Spleen (tissue), 11 donors: ENCODE data around the gene PTPRG. TPM values are rescaled to one million over a fixed set of nuclear protein-coding genes. Genes with fewer than 3 reads are reported as not detected.

ENCODE experiments used
- DNase-seq: peaks from one replicate; pipeline ENCODE4 v3.0.0-alpha.2; 2020
- H3K27ac ChIP-seq, 8 donors: fragments of 200-600 bp; sonication (generic) in 7 of 8; 1 replicate in 4 of 8; 2 replicates in 4 of 8; pipeline versions ENCODE4 v1.5.0 to v1.8.0; 2016 to 2021; ENCODE audit warnings: inconsistent platforms in 4 of 8, mild to moderate bottlenecking in 4 of 8, moderate library complexity in 1 of 8
- H3K27me3 ChIP-seq, 7 donors: fragments of 200-600 bp; sonication (generic) in 6 of 7; replicated peaks in 1 of 7; 1 replicate in 4 of 7; 2 replicates in 3 of 7; pipeline versions ENCODE4 v1.5.0 to v1.8.0; 2016 to 2021; ENCODE audit warnings: inconsistent platforms in 3 of 7, mild to moderate bottlenecking in 1 of 7
- H3K36me3 ChIP-seq, 6 donors: fragments of 200-600 bp; sonication (generic) in 5 of 6; 1 replicate in 4 of 6; 2 replicates in 2 of 6; pipeline versions ENCODE4 v1.5.0 to v1.8.0; 2016 to 2021; ENCODE audit warnings: inconsistent platforms in 2 of 6
- H3K4me1 ChIP-seq, 6 donors: fragments of 200-600 bp; sonication (generic) in 5 of 6; 1 replicate in 3 of 6; 2 replicates in 3 of 6; pipeline versions ENCODE4 v1.5.0 to v1.8.0; 2016 to 2021; ENCODE audit warnings: inconsistent platforms in 3 of 6
- H3K4me3 ChIP-seq, 8 donors: fragments of 200-600 bp; sonication (generic) in 7 of 8; 1 replicate in 4 of 8; 2 replicates in 4 of 8; pipeline versions ENCODE4 v1.5.0 to v1.8.0; 2016 to 2021; ENCODE audit warnings: inconsistent platforms in 4 of 8, mild to moderate bottlenecking in 4 of 8, moderate library complexity in 2 of 8
- H3K9me3 ChIP-seq, 8 donors: fragments of 200-600 bp; sonication (generic) in 7 of 8; 1 replicate in 4 of 8; 2 replicates in 4 of 8; pipeline versions ENCODE4 v1.5.0 to v1.8.0; 2016 to 2021; ENCODE audit warnings: inconsistent platforms in 4 of 8
- CTCF ChIP-seq, 11 experiments: fragments of 200-600 bp in 7 of 11; fragments of 450-650 bp in 4 of 11; sonication (generic) in 4 of 11; IDR thresholded peaks in 8 of 11; conservative IDR thresholded peaks in 3 of 11; 1 replicate in 7 of 11; 2 replicates in 4 of 11; pipeline versions ENCODE4 v1.4.0 to v1.8.0; 2016 to 2021; ENCODE audit warnings: antibody characterized with exemption in 11 of 11, inconsistent platforms in 4 of 11, mild to moderate bottlenecking in 1 of 11
- POLR2A ChIP-seq, 3 donors: fragments of 450-650 bp; IDR thresholded peaks; one replicate each; pipeline ENCODE4 v1.5.1; 2017; ENCODE audit warnings: antibody characterized with exemption in 3 of 3, mild to moderate bottlenecking in 1 of 3
- POLR2AphosphoS5 ChIP-seq, 3 donors: sonication (generic); formaldehyde crosslinking; IDR thresholded peaks; one replicate each; pipeline ENCODE4 v1.5.1; 2017; ENCODE audit warnings: antibody characterized with exemption in 3 of 3
- WGBS, 5 donors: extraction: QIAGEN DNeasy Blood & Tissue Kit in 3 of 5; methylation state at CpG; one replicate each; pipeline versions ENCODE4 v1.1.5 to v1.1.7; 2013 to 2018; 5-methylcytosine and 5-hydroxymethylcytosine counted together
- intact Hi-C: fragments of 100-400 bp; cut with DNase I; formaldehyde crosslinking; loops from one replicate; pipeline ENCODE4 v1.15.0; 2023; ENCODE audit warnings: low total_unique reads
- polyA plus RNA-seq, 3 donors: library from polyadenylated mRNA; stranded (reverse); fragments of 200-250 nt; gene quantifications; one replicate each; pipeline ENCODE4 v1.2.1, GENCODE V29; 2013
- total RNA-seq, 7 donors: library from RNA; depleted of rRNA in 3 of 7; stranded (reverse); fragments of >200 nt in 3 of 7; fragmentation: NEBNext Ultra II Directional in 4 of 7; extraction: Animal tissue kit (Norgen Biotek cat#: 25700) in 4 of 7; gene quantifications; one replicate each; pipeline versions ENCODE4 v1.1.0 to v1.2.1, GENCODE V29; 2016 to 2021
- donor health status: healthy with polysubstance abuse.
- donor health status: DM: no; HTN: no; CAD: no; lungs with moderate emphysema.
- donor health status: DM: no; HTN: no; CAD: no.
- donor health status: Bipolar disorder and iron deficiency.
- donor health status: healthy.
- donor health status: DM: no; HTN: no; CAD: no.
- donor health status: DM: yes; HTN: yes; CAD: no.

PTPRG gene
- total and polyA plus RNA-seq, 10 donors = 0.89 to 77.0 (median 34.5) TPM

GRCh38 chr3:61978460-61979419 is 417.4 kb downstream of the PTPRG start:
- H3K9me3 ChIP-seq = no peaks in the 10 kb centered on the region
- no peaks in the 10 kb centered on the region for H3K27me3 ChIP-seq
- peaks cover 0 to 10% (median 0%) of the 10 kb centered on the region in 6 donors for H3K4me1 ChIP-seq
- H3K4me3 ChIP-seq = no peak overlapping the region
- H3K27ac ChIP-seq = no peak overlapping the region
- H3K36me3 ChIP-seq = no peaks in the 10 kb centered on the region
- intact Hi-C loops = no loop called here
- WGBS, 5 donors = 79 to 93% (median 85%) methylated on average over 8 of the region's 8 CpGs
- no peak for DNase-seq
- TF ChIP-seq POLR2A (IDR thresholded peaks at IDR 0.05) = no peak

- no peak for DNase-seq
- WGBS, 5 donors = 33 to 48% (median 40%) methylated on average over 2 of the region's 2 CpGs
- intact Hi-C loops = no loop called here
- Histone ChIP-seq H3K4me3 (no peak overlapping the region), H3K27me3 (no peaks in the 10 kb centered on the region), H3K36me3 (no peaks in the 10 kb centered on the region), H3K4me1 (peaks cover 0 to 10% (median 0%) of the 10 kb centered on the region in 6 donors), H3K9me3 (no peaks in the 10 kb centered on the region), H3K27ac (no peak overlapping the region)
- no peak for TF ChIP-seq POLR2AphosphoS5 (IDR thresholded peaks at IDR 0.05)
Observed at GRCh38 chr3:61979638-61980037, 418.3 kb downstream of the PTPRG start.

- 66 to 79% (median 76%) methylated on average over 4 of the region's 4 CpGs for WGBS, 5 donors
- no peaks in the 10 kb centered on the region for H3K9me3 ChIP-seq
- no peak overlapping the region for H3K27ac ChIP-seq
- H3K4me3 ChIP-seq = no peak overlapping the region
- intact Hi-C loops = no loop called here
- no peaks in the 10 kb centered on the region for H3K27me3 ChIP-seq
- DNase-seq = no peak
- no peak for TF ChIP-seq POLR2AphosphoS5 (IDR thresholded peaks at IDR 0.05)
- TF ChIP-seq CTCF (IDR thresholded peaks at IDR 0.05 in 8 of 11, conservative IDR thresholded peaks at IDR 0.05 in 3 of 11) = no peak
- no peak for TF ChIP-seq POLR2A (IDR thresholded peaks at IDR 0.05)
- H3K36me3 ChIP-seq = no peaks in the 10 kb centered on the region
- H3K4me1 ChIP-seq = peaks cover 0 to 10% (median 0%) of the 10 kb centered on the region in 6 donors
Observed at GRCh38 chr3:61980041-61980440, 418.7 kb downstream of the PTPRG start.

GRCh38 chr3:61981060-61981459 is 419.7 kb downstream of the PTPRG start:
- H3K4me1 ChIP-seq = peaks cover 0 to 10% (median 0%) of the 10 kb centered on the region in 6 donors
- TF ChIP-seq POLR2A (IDR thresholded peaks at IDR 0.05) = no peak
- no peak for TF ChIP-seq POLR2AphosphoS5 (IDR thresholded peaks at IDR 0.05)
- no peak for TF ChIP-seq CTCF (IDR thresholded peaks at IDR 0.05 in 8 of 11, conservative IDR thresholded peaks at IDR 0.05 in 3 of 11)
- H3K36me3 ChIP-seq = no peaks in the 10 kb centered on the region
- WGBS, 5 donors = 82 to 92% (median 85%) methylated on average over 7 of the region's 7 CpGs
- no peaks in the 10 kb centered on the region for H3K27me3 ChIP-seq
- no peak for DNase-seq
- H3K4me3 ChIP-seq = no peak overlapping the region
- no peaks in the 10 kb centered on the region for H3K9me3 ChIP-seq
- intact Hi-C loops = no loop called here
- H3K27ac ChIP-seq = no peak overlapping the region

GRCh38 chr3:61983479-61983878 is 422.1 kb downstream of the PTPRG start:
- no peaks in the 10 kb centered on the region for H3K27me3 ChIP-seq
- no peaks in the 10 kb centered on the region for H3K9me3 ChIP-seq
- no peaks in the 10 kb centered on the region for H3K36me3 ChIP-seq
- no peak for DNase-seq
- intact Hi-C loops = no loop called here
- TF ChIP-seq CTCF (IDR thresholded peaks at IDR 0.05 in 8 of 11, conservative IDR thresholded peaks at IDR 0.05 in 3 of 11) = no peak
- TF ChIP-seq POLR2AphosphoS5 (IDR thresholded peaks at IDR 0.05) = no peak
- no peak for TF ChIP-seq POLR2A (IDR thresholded peaks at IDR 0.05)
- peaks cover 0 to 10% (median 0%) of the 10 kb centered on the region in 6 donors for H3K4me1 ChIP-seq
- no peak overlapping the region for H3K4me3 ChIP-seq
- H3K27ac ChIP-seq = no peak overlapping the region
